DOHH2 (cell line): ENCODE data around the gene MLH1.
"Not testable (repeated sequence)": the region's sequence is repeated elsewhere in the genome, so short reads cannot be mapped to it uniquely, and the experiment has no call there.

ENCODE experiments used
- H3F3A ChIP-seq: fragments of 200-600 bp; sonication (generic), shearing (Covaris generic); 2 replicates; pipeline ENCODE4 v1.6.0; 2016; ENCODE audit warnings: antibody characterized with exemption, mild to moderate bottlenecking; ENCODE audit not compliant: control insufficient read depth, insufficient read depth
- H3K27ac ChIP-seq: fragments of 200-600 bp; sonication (generic); 2 replicates; pipeline ENCODE4 v1.5.1; 2014; ENCODE audit warnings: low read depth, mild to moderate bottlenecking, low read length, moderate library complexity
- H3K27me3 ChIP-seq: fragments of 200-600 bp; sonication (generic); 2 replicates; pipeline ENCODE4 v1.6.1; 2014; ENCODE audit warnings: mild to moderate bottlenecking, low read length, mixed read lengths; ENCODE audit not compliant: control insufficient read depth
- H3K36me3 ChIP-seq: fragments of 200-600 bp; sonication (generic); 2 replicates; pipeline ENCODE4 v1.6.1; 2014; ENCODE audit warnings: mild to moderate bottlenecking, low read length, moderate library complexity, mixed read lengths; ENCODE audit not compliant: control insufficient read depth
- H3K4me1 ChIP-seq: fragments of 200-600 bp; sonication (generic); 2 replicates; pipeline ENCODE4 v1.6.1; 2014; ENCODE audit warnings: mild to moderate bottlenecking, low read length, mixed read lengths; ENCODE audit not compliant: control insufficient read depth
- H3K4me2 ChIP-seq: fragments of 200-600 bp; sonication (generic); 2 replicates; pipeline ENCODE4 v1.6.0; 2014; ENCODE audit warnings: mild to moderate bottlenecking, low read length, moderate library complexity
- H3K4me3 ChIP-seq: fragments of 200-600 bp; sonication (generic); 2 replicates; pipeline ENCODE4 v1.5.1; 2014; ENCODE audit warnings: mild to moderate bottlenecking, low read length, mixed read lengths
- H3K79me2 ChIP-seq: fragments of 200-600 bp; sonication (generic); 2 replicates; pipeline ENCODE4 v1.6.1; 2014; ENCODE audit warnings: mild to moderate bottlenecking, low read length, mixed read lengths; ENCODE audit not compliant: control insufficient read depth
- H3K9me2 ChIP-seq: fragments of 200-600 bp; sonication (generic); replicated peaks from 2 replicates; pipeline ENCODE4 v1.6.1; 2014; ENCODE audit warnings: mild to moderate bottlenecking, low read length, mixed read lengths; ENCODE audit not compliant: control insufficient read depth
- H3K9me3 ChIP-seq: fragments of 200-600 bp; sonication (generic); 2 replicates; pipeline ENCODE4 v1.6.1; 2014; ENCODE audit warnings: antibody characterized with exemption, low read length, mixed read lengths; ENCODE audit not compliant: control insufficient read depth, insufficient read depth
- H4K20me1 ChIP-seq: fragments of 200-600 bp; sonication (generic); 2 replicates; pipeline ENCODE4 v1.6.0; 2014; ENCODE audit warnings: low read depth, mild to moderate bottlenecking, antibody characterized with exemption, low read length, moderate library complexity; ENCODE audit not compliant: control insufficient read depth, insufficient read depth
- EZH2phosphoT487 ChIP-seq: fragments of 200-600 bp; sonication (generic); IDR thresholded peaks from 2 replicates; pipeline ENCODE4 v1.6.1; 2017; ENCODE audit warnings: borderline replicate concordance, mild to moderate bottlenecking, antibody characterized with exemption, low read length, moderate library complexity, mixed read lengths
- TF ChIP-seq, protein P1 (sequence below): fragments of 200-600 bp; sonication (generic); IDR thresholded peaks from one replicate; pipeline ENCODE4 v1.5.1; 2014; ENCODE audit warnings: antibody characterized with exemption, mild to moderate bottlenecking, low read depth, low read length; ENCODE audit not compliant: poor library complexity, severe bottlenecking

MLH1 gene

DNA sequence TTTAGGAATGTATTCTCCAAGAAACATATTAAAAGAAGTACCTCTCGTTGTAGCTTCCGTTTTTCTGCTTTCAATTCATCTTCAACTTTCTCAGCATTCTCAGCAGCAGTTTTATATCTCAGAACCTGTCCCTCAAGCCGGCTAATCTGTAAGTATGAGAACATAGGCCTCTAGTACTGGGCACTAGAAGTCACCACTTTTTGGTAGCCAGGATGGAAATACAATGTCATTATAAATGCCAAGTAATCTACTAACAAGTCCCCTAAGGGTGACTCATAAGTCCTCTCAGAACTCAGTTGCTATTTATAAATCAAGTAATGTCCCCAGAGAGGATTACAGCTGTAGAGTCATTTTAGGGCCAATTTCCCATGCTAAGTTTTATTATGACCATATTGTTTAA, 61.1 kb downstream of the MLH1 start:
- Histone ChIP-seq H3K36me3 (peaks cover 56% of the 10 kb centered on the region), H3K4me1 (0 out of 2 replicates have a peak, but pooled peaks cover 3% of the 10 kb centered on the region), H3K9me3 (no peaks in the 10 kb centered on the region), H3K9me2 (no peaks in the 10 kb centered on the region), H3K4me2 (no peak overlapping the region), H3F3A (no peaks in the 10 kb centered on the region; the same call in 1 of the 2 replicates), H3K79me2 (no peaks in the 10 kb centered on the region), H3K4me3 (no peak overlapping the region), H4K20me1 (no peaks in the 10 kb centered on the region), H3K27ac (no peak overlapping the region), H3K27me3 (no peaks in the 10 kb centered on the region)
- TF ChIP-seq, protein P1, sequence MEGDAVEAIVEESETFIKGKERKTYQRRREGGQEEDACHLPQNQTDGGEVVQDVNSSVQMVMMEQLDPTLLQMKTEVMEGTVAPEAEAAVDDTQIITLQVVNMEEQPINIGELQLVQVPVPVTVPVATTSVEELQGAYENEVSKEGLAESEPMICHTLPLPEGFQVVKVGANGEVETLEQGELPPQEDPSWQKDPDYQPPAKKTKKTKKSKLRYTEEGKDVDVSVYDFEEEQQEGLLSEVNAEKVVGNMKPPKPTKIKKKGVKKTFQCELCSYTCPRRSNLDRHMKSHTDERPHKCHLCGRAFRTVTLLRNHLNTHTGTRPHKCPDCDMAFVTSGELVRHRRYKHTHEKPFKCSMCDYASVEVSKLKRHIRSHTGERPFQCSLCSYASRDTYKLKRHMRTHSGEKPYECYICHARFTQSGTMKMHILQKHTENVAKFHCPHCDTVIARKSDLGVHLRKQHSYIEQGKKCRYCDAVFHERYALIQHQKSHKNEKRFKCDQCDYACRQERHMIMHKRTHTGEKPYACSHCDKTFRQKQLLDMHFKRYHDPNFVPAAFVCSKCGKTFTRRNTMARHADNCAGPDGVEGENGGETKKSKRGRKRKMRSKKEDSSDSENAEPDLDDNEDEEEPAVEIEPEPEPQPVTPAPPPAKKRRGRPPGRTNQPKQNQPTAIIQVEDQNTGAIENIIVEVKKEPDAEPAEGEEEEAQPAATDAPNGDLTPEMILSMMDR, result no peak
- no peak for TF ChIP-seq EZH2phosphoT487

DNA sequence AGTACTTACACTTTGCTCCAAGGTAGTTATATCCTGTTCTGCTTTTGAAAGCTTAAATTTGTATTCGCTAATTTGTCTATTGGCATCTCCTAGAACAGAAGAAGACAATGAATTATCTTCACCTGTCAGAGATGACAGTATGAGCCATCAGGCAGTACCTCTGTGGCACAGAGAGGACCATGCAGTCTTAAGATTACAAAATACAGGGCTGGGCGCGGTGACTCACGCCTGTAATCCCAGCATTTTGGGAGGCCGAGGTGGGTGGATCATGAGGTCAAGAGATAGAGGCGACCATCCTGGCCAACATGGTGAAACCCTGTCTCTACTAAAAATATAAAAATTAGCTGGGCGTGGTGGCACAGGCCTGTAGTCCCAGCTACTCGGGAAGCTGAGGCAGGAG, 61.8 kb downstream of the MLH1 start:
- H3K9me3 ChIP-seq, H3K4me2 ChIP-seq: not testable (repeated sequence)
- peaks cover 49% of the 10 kb centered on the region for H3K36me3 ChIP-seq

DNA sequence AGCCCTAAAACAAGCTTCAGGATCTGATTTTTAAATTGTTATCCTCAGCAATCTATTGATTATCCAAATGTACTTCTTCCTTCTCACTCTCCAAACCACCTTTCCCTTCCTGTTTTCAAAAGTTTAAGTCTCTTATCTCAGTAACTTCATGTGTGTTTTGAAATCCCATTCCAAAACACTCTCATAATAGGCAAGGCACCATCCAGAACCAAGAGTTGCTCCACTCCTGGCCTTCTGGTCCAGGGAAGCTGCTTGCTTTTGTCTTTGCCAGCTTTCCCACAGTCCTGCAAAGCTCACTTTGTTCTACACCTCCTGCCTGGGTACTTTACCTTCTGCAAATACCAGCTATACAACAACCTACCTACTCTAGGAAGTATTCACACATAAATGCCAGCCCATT, 63.5 kb downstream of the MLH1 start:
- Histone ChIP-seq H3K4me3 (no peak overlapping the region), H3K4me2 (no peak overlapping the region), H3K27ac (no peak overlapping the region), H3F3A (no peaks in the 10 kb centered on the region; the same call in 1 of the 2 replicates), H3K27me3 (no peaks in the 10 kb centered on the region), H4K20me1 (no peaks in the 10 kb centered on the region), H3K9me3 (no peaks in the 10 kb centered on the region), H3K9me2 (no peaks in the 10 kb centered on the region), H3K36me3 (peaks cover 37% of the 10 kb centered on the region), H3K79me2 (no peaks in the 10 kb centered on the region), H3K4me1 (0 out of 2 replicates have a peak, but pooled peaks cover 3% of the 10 kb centered on the region)
- no peak for TF ChIP-seq EZH2phosphoT487
- TF ChIP-seq, protein P1, result no peak

More for the DNA sequence above, 61.8 kb downstream of the MLH1 start:
- H3K4me1 ChIP-seq, H3F3A ChIP-seq, H3K9me2 ChIP-seq, H3K27ac ChIP-seq, H3K27me3 ChIP-seq, H3K79me2 ChIP-seq, H4K20me1 ChIP-seq, H3K4me3 ChIP-seq: not testable (repeated sequence)

DNA sequence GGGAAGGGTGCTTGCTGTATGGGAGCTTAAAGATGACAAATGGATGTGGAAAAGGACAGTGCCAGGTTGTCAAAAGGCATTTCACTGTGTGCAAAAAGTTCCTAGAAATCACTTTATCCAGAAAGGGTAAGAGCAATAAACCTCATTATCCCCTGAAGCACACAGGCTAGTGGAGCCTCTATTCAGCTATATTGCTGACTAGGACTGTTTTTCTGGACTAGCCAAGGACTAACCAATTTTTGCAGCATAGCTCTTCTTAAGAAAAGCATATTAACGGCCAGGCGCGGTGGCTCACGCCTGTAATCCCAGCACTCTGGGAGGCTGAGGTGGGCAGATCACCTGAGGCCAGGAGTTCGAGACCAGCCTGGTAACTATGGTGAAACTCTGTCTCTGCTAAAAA, 64.8 kb downstream of the MLH1 start:
- Histone ChIP-seq H3K9me3 (no peaks in the 10 kb centered on the region), H4K20me1 (no peaks in the 10 kb centered on the region), H3K4me1 (0 out of 2 replicates have a peak, but pooled peaks cover 3% of the 10 kb centered on the region), H3K4me3 (no peak overlapping the region), H3K36me3 (peaks cover 28% of the 10 kb centered on the region), H3F3A (no peaks in the 10 kb centered on the region; the same call in 1 of the 2 replicates), H3K79me2 (no peaks in the 10 kb centered on the region), H3K27me3 (no peaks in the 10 kb centered on the region), H3K4me2 (no peak overlapping the region), H3K27ac (no peak overlapping the region), H3K9me2 (no peaks in the 10 kb centered on the region)
- TF ChIP-seq EZH2phosphoT487, result no peak
- TF ChIP-seq, protein P1, result no peak
